Cerebellar cortex (tissue), 1 donor: Measurements from ENCODE around the gene RBMY1E.
"Not testable (repeated sequence)": the region's sequence is repeated elsewhere in the genome, so short reads cannot be mapped to it uniquely, and the experiment has no call there.

Source experiments
- DNase-seq: peaks from one replicate; pipeline ENCODE4 v3.0.0-alpha.2; 2015; ENCODE audit warnings: low spot score

Gene RBMY1E

DNA sequence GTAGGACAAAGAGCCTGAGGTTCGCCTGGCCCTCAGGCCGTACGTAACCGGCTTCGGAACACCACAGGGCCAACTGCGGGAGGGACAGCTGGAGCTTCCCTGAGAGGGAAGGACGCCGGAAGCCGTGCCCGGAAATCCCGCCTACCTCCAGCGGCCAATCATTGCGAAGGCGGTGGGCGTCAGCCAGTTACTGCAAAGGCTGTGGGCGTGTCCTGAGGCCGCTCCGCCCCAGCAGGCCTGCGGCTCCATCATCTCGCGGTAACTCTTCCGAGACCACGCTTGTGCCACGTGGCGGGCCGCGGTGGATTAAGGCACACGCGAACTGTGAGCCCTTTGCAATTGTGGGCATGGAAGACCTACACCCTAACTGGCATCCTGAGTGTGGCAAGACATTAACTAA is at the start of gene RBMY1E:
TSS of gene RBMY1E (minus strand) at position 101 of the 400 bp plus-strand sequence. CDS start 1,978 bp downstream, outside the sequence.
- DNase-seq = not testable (repeated sequence)

GRCh38 chrY:21894426-21894825 is 23.4 kb downstream of the RBMY1E start, which contains the start of gene RBMY1D:
Gene RBMY1D, minus strand, starts transcription at chrY:21894526. Its CDS starts 2,013 bp downstream, at chrY:21892513.
- not testable (repeated sequence) for DNase-seq

DNA sequence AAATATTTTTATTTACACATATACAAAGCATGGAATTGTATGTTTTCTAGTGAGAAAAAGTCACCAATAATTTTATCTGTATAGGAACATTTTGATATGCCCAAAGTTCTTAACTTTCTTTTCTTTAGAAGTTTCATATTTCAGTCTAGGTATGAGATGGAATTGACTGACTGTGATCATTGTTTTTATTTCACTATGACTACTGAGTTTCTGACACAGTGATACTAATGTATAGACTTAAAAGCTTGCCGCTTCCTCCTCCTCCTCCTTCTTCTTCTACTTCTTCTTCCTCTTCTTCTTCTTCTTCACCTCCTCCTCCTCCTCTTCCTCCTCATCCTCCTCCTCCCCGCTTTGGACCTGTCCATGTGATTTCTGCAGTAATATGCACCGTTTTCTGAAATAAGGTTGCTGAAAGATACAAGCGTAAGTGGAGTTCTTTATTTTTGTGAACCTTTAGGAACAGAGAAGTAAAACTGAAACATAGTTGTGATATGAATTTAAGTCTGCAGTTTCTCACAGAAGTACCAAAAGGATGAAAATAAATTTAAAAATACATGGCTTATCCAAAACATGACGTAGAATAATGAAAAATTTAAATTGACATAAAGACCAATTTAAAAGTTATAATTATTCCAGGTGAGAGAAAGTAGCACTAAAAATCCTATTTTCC is 48.3 kb downstream of the RBMY1E start:
- not testable (repeated sequence) for DNase-seq
